A549 (cell line): ENCODE data around the gene ABCG4. TPM values are rescaled to one million over a fixed set of nuclear protein-coding genes. Genes with fewer than 3 reads are reported as not detected.

Experiments used
- ATAC-seq, 2 experiments: fragments of 200-7000 bp in 1 of 2; fragments of >200 bp in 1 of 2; cut with Nextera tagmentation in 1 of 2; cut with Tn5 transposase in 1 of 2; 3 replicates each; pipeline versions ENCODE4 v1.8.0 to v1.9.1; 2018 to 2020; ENCODE audit warnings: mild to moderate bottlenecking in 1 of 2, moderate library complexity in 1 of 2
- CTCF ChIA-PET: fragments of 300-600 bp; sonication (Branson Sonifier 250); formaldehyde crosslinking; extraction: SDS; loops from one replicate; lab custom pipeline; 2021; ENCODE audit warnings: antibody characterized with exemption, inconsistent platforms; lab: Yijun Ruan, JAX
- POLR2A ChIA-PET: fragments of 350-600 bp; formaldehyde crosslinking; extraction: SDS; loops from one replicate; lab custom pipeline; 2021; ENCODE audit warnings: antibody characterized with exemption, inconsistent platforms; lab: Yijun Ruan, JAX
- DNase-seq, 2 experiments: peaks; one replicate each; pipeline versions ENCODE4 v3.0.0 to v3.0.0-alpha.2; 2011 to 2016; ENCODE audit warnings: low read depth in 1 of 2, low spot score in 1 of 2
- FAIRE-seq: peaks from 2 replicates; lab custom pipeline; 2011; peaks lifted over from hg19 to GRCh38; lab: Jason Lieb, UNC
- H3K27ac ChIP-seq, 2 experiments: fragments of >200 bp; sonication (Bioruptor Twin); formaldehyde crosslinking; 3 replicates each; pipeline ENCODE4 v1.5.1; 2016 to 2017
- H3K4me1 ChIP-seq: fragments of >200 bp; sonication (Bioruptor Twin); formaldehyde crosslinking; 3 replicates; pipeline ENCODE4 v1.6.1; 2016
- H3K4me2 ChIP-seq: fragments of >200 bp; sonication (Bioruptor Twin); formaldehyde crosslinking; 3 replicates; pipeline ENCODE4 v1.6.1; 2016
- H3K4me3 ChIP-seq: fragments of >200 bp; sonication (Bioruptor Twin); formaldehyde crosslinking; 3 replicates; pipeline ENCODE4 v1.5.1; 2016
- H3K9me3 ChIP-seq: fragments of >200 bp; sonication (Bioruptor Twin); formaldehyde crosslinking; 3 replicates; pipeline ENCODE4 v1.6.1; 2016
- BCL3 ChIP-seq: fragments of >200 bp; sonication (Bioruptor Twin); formaldehyde crosslinking; IDR thresholded peaks from 3 replicates; pipeline ENCODE4 v1.6.1; 2016
- CEBPB ChIP-seq, 2 experiments: fragments of >200 bp in 1 of 2; sonication (Bioruptor Twin) in 1 of 2; formaldehyde crosslinking in 1 of 2; IDR thresholded peaks; 2 replicates each; pipeline ENCODE4 v1.6.1; 2012 to 2016
- E2F6 ChIP-seq: IDR thresholded peaks from 2 replicates; pipeline ENCODE4 v1.6.1; 2012; ENCODE audit warnings: low read depth, borderline replicate concordance
- EHMT2 ChIP-seq: fragments of 200-600 bp; sonication (generic); IDR thresholded peaks from 2 replicates; pipeline ENCODE4 v1.6.1; 2016; ENCODE audit warnings: antibody characterized with exemption, low read depth, mild to moderate bottlenecking, moderate library complexity
- FOXS1 ChIP-seq: fragments of 250-450 bp; sonication (Bioruptor Pico); IDR thresholded peaks from 2 replicates; pipeline ENCODE4 v1.5.0; 2020; ENCODE audit warnings: mild to moderate bottlenecking, moderate library complexity
- HDAC2 ChIP-seq: fragments of 200-600 bp; sonication (generic); IDR thresholded peaks from 2 replicates; pipeline ENCODE4 v1.6.1; 2016
- HOXA7 ChIP-seq: fragments of 250-450 bp; sonication (Bioruptor Pico); IDR thresholded peaks from 2 replicates; pipeline ENCODE4 v1.5.0; 2020; ENCODE audit warnings: mild to moderate bottlenecking, moderate library complexity
- HOXB13 ChIP-seq: fragments of 250-450 bp; sonication (Bioruptor Pico); IDR thresholded peaks from 2 replicates; pipeline ENCODE4 v1.5.0; 2020; ENCODE audit warnings: low read depth, mild to moderate bottlenecking, moderate library complexity
- KDM1A ChIP-seq: fragments of 200-600 bp; sonication (generic); IDR thresholded peaks from 2 replicates; pipeline ENCODE4 v1.6.1; 2016; ENCODE audit warnings: low read depth, mild to moderate bottlenecking
- MAX ChIP-seq: IDR thresholded peaks from 2 replicates; pipeline ENCODE4 v1.6.1; 2012
- PHF8 ChIP-seq: fragments of 200-600 bp; sonication (generic); IDR thresholded peaks from 2 replicates; pipeline ENCODE4 v1.6.1; 2016; ENCODE audit warnings: low read depth, mild to moderate bottlenecking, antibody characterized with exemption, moderate library complexity, borderline replicate concordance
- POLR2A ChIP-seq: IDR thresholded peaks from 2 replicates; pipeline ENCODE4 v1.6.1; 2012; ENCODE audit warnings: mild to moderate bottlenecking, low read length
- POLR2AphosphoS2 ChIP-seq: conservative IDR thresholded peaks from 2 replicates; pipeline ENCODE4 v1.6.1; 2012; ENCODE audit warnings: low read length, improper control_type of control experiment, inconsistent platforms
- RAD21 ChIP-seq, 2 experiments: fragments of >200 bp in 1 of 2; sonication (Bioruptor Twin) in 1 of 2; formaldehyde crosslinking in 1 of 2; IDR thresholded peaks in 1 of 2; conservative IDR thresholded peaks in 1 of 2; 2 replicates in 1 of 2; 3 replicates in 1 of 2; pipeline ENCODE4 v1.6.1; 2012 to 2018; ENCODE audit warnings: inconsistent platforms in 1 of 2
- RARB ChIP-seq: fragments of 250-450 bp; sonication (Bioruptor Pico); IDR thresholded peaks from 2 replicates; pipeline ENCODE4 v1.8.0; 2021; ENCODE audit warnings: mild to moderate bottlenecking, moderate library complexity
- RNF2 ChIP-seq: fragments of 200-600 bp; sonication (generic); IDR thresholded peaks from 2 replicates; pipeline ENCODE4 v1.6.1; 2016; ENCODE audit warnings: low read depth, mild to moderate bottlenecking, antibody characterized with exemption, moderate library complexity, borderline replicate concordance
- USF2 ChIP-seq: fragments of 450-650 bp; IDR thresholded peaks from 2 replicates; pipeline ENCODE4 v1.6.1; 2014; ENCODE audit warnings: antibody characterized with exemption
- ZC3H11A ChIP-seq: fragments of 450-650 bp; IDR thresholded peaks from 2 replicates; pipeline ENCODE4 v1.6.1; 2014; ENCODE audit warnings: antibody characterized with exemption, mild to moderate bottlenecking
- ZNF302 ChIP-seq: fragments of 250-450 bp; sonication (Bioruptor Pico); IDR thresholded peaks from 2 replicates; pipeline ENCODE4 v1.9.0; 2021; ENCODE audit warnings: inconsistent platforms, mild to moderate bottlenecking, moderate library complexity
- ZSCAN20 ChIP-seq: fragments of 250-450 bp; sonication (Bioruptor Pico); IDR thresholded peaks from 2 replicates; pipeline ENCODE4 v1.8.0; 2022; ENCODE audit warnings: mild to moderate bottlenecking, moderate library complexity
- WGBS: methylation state at CpG from one replicate; pipeline ENCODE4 v1.1.6; 2017; ENCODE audit errors: missing lambda C conversion rate; 5-methylcytosine and 5-hydroxymethylcytosine counted together
- polyA plus RNA-seq, 4 experiments: library from polyadenylated mRNA; depleted of rRNA in 3 of 4; stranded (reverse); fragments of >200 nt; fragmentation: RNase III in 1 of 4; extraction: RNeasy Plus Mini Kit Qiagen cat#74134 plus additional on column Dnase treatment in 1 of 4; gene quantifications; 2 replicates in 3 of 4; 3 replicates in 1 of 4; pipeline ENCODE4 v1.2.3, GENCODE V29; 2011 to 2017

Gene ABCG4
- polyA plus RNA-seq, 2 of the 4 experiments (the other 2 are of a cell fraction): 0.10 to 0.44 TPM

GRCh38 chr11:119103793-119104192 is 45.1 kb upstream of the ABCG4 start:
- 58% methylated on average over 4 of the region's 4 CpGs for WGBS
- TF ChIP-seq RAD21 (conservative IDR thresholded peaks at IDR 0.05 in 1 of 2, IDR thresholded peaks at IDR 0.05 in 1 of 2) (peak in 1 of 2 experiments; percentile 27; a peak in 1 of 5 replicates), HOXA7 (CRISPR knock-in tag) (no peak)
- ChIA-PET POLR2A (no interaction called here), CTCF (interaction anchor here (0.8 to 1.6 kb wide), 2 partner anchors 16 to 93 kb away, joined by 3 read pairs; no protein-coding TSS in a partner anchor)
- FAIRE-seq: no peak
- no peak for ATAC-seq
- no peak overlapping the region for H3K4me3 ChIP-seq
- DNase-seq: no peak
- no peaks in the 10 kb centered on the region for H3K9me3 ChIP-seq
- no peak overlapping the region; the same call in 2 of the 3 replicates for H3K4me2 ChIP-seq
- H3K4me1 ChIP-seq: peaks cover 36% of the 10 kb centered on the region
- peak overlapping the region in 1 of 2 experiments; percentile 98; a peak in 2 of 6 replicates for H3K27ac ChIP-seq

- H3K27ac ChIP-seq: peak within 1 kb of the TSS; percentile 68 to 90
- no peaks in the 10 kb centered on the region for H3K9me3 ChIP-seq
- no peak for TF ChIP-seq HOXB13 (CRISPR knock-in tag)
- TF ChIP-seq EHMT2: no peak
- TF ChIP-seq HDAC2: no peak
- TF ChIP-seq ZC3H11A: no peak
- no peak for TF ChIP-seq ZSCAN20 (CRISPR knock-in tag)
- TF ChIP-seq E2F6: no peak
- no peak for TF ChIP-seq RNF2
- no peak for TF ChIP-seq USF2
- TF ChIP-seq CEBPB (IDR thresholded peaks at IDR 0.05): no peak
- TF ChIP-seq RARB (CRISPR knock-in tag): no peak
- no peak for TF ChIP-seq KDM1A
- peak; percentile 48; the same call in 1 of the 2 replicates for TF ChIP-seq MAX
- TF ChIP-seq POLR2AphosphoS2: no peak
- TF ChIP-seq POLR2A: peak; percentile 13; the same call in 1 of the 2 replicates
- H3K4me1 ChIP-seq: peaks cover 25% of the 10 kb centered on the region
- DNase-seq: peak; percentile 83 to 84
- peak within 1 kb of the TSS; percentile 82 for H3K4me2 ChIP-seq
- ATAC-seq: peak; percentile 81 to 89
- ChIA-PET CTCF (interaction anchor here (0.9 to 1.9 kb wide), 8 partner anchors 9 to 217 kb away, joined by 3 to 9 read pairs (median 4); a partner anchor contains a TSS), POLR2A (interaction anchor here (0.9 to 2.0 kb wide), 4 partner anchors 12 to 62 kb away, joined by 3 to 11 read pairs (median 6); partner anchors contain the start of genes HINFP, HMBS and NLRX1)
- FAIRE-seq: no peak
- WGBS: 7% methylated on average over 16 of the region's 49 CpGs
- H3K4me3 ChIP-seq: peak within 1 kb of the TSS; percentile 86
These were observed 42.0 kb upstream of the ABCG4 start, which contains the start of gene C2CD2L for GRCh38 chr11:119106564-119107537. TSS of gene C2CD2L (plus strand) at chr11:119107344. CDS start at chr11:119107742, 398 bp downstream.

GRCh38 chr11:119107538-119108145 is 41.2 kb upstream of the ABCG4 start:
- TF ChIP-seq FOXS1 (CRISPR knock-in tag): no peak
- TF ChIP-seq ZNF302: no peak
- 0 out of 2 replicates have a peak, but pooled peaks have one; percentile 5 for TF ChIP-seq MAX
- TF ChIP-seq PHF8: 0 out of 2 replicates have a peak, but pooled peaks have one; percentile 10
- no peak for TF ChIP-seq BCL3
- Histone ChIP-seq H3K4me3 (peak overlapping the region; percentile 86), H3K4me2 (peak overlapping the region; percentile 82), H3K27ac (peak overlapping the region; percentile 68 to 90), H3K9me3 (no peaks in the 10 kb centered on the region), H3K4me1 (peaks cover 25% of the 10 kb centered on the region)
- DNase-seq (no peak), ATAC-seq (peak; percentile 53 to 57), FAIRE-seq (no peak)
- ChIA-PET CTCF (interaction anchor here (1.1 to 2.9 kb wide), 7 partner anchors 9 to 216 kb away, joined by 3 to 9 read pairs (median 5); a partner anchor contains a TSS), POLR2A (interaction anchor here (1.3 to 2.0 kb wide), 3 partner anchors 13 to 23 kb away, joined by 3 to 11 read pairs (median 8); partner anchors contain the start of genes HINFP and HMBS)
- WGBS: no CpG with 5 or more reads among the region's 65 CpGs
